IPS-18a (cell line): ENCODE measurements around the gene CARM1.

Experiments
- H3K27ac ChIP-seq: one replicate; pipeline ENCODE4 v1.5.1; 2013; ENCODE audit warnings: low read length
- H3K27me3 ChIP-seq: one replicate; pipeline ENCODE4 v1.6.1; 2013; ENCODE audit warnings: mild to moderate bottlenecking, low read length; ENCODE audit not compliant: control insufficient read depth, insufficient read depth
- H3K36me3 ChIP-seq: one replicate; pipeline ENCODE4 v1.6.1; 2013; ENCODE audit warnings: low read depth, low read length; ENCODE audit not compliant: control insufficient read depth
- H3K4me1 ChIP-seq: one replicate; pipeline ENCODE4 v1.6.1; 2013; ENCODE audit warnings: low read depth, low read length; ENCODE audit not compliant: control insufficient read depth
- H3K4me3 ChIP-seq: one replicate; pipeline ENCODE4 v1.5.1; 2013; ENCODE audit warnings: low read length
- H3K9ac ChIP-seq: one replicate; pipeline ENCODE4 v1.6.1; 2013; ENCODE audit warnings: mild to moderate bottlenecking, low read length, moderate library complexity
- H3K9me3 ChIP-seq: one replicate; pipeline ENCODE4 v1.6.1; 2013; ENCODE audit warnings: low read depth, low read length; ENCODE audit not compliant: control insufficient read depth

Gene CARM1

GRCh38 chr19:10870955-10871603 is at the start of gene CARM1:
Gene CARM1 (plus strand): TSS chr19:10871553. CDS start chr19:10871703, 150 bp downstream.
- peak within 1 kb of the TSS; percentile 74 for H3K4me3 ChIP-seq
- no peaks in the 10 kb centered on the region for H3K9me3 ChIP-seq
- H3K4me1 ChIP-seq: peaks cover 6% of the 10 kb centered on the region
- no peaks in the 10 kb centered on the region for H3K27me3 ChIP-seq
- no peaks in the 10 kb centered on the region for H3K36me3 ChIP-seq
- H3K9ac ChIP-seq: peak within 1 kb of the TSS; percentile 83
- peak within 1 kb of the TSS; percentile 44 for H3K27ac ChIP-seq

GRCh38 chr19:10823690-10824089 is 47.7 kb upstream of the CARM1 start:
- Histone ChIP-seq H3K4me3 (no peak overlapping the region), H3K36me3 (peaks cover 45% of the 10 kb centered on the region), H3K4me1 (no peaks in the 10 kb centered on the region)

GRCh38 chr19:10826231-10826630 is 45.1 kb upstream of the CARM1 start:
- Histone ChIP-seq H3K4me1 (no peaks in the 10 kb centered on the region), H3K4me3 (no peak overlapping the region), H3K9me3 (no peaks in the 10 kb centered on the region), H3K27me3 (no peaks in the 10 kb centered on the region), H3K9ac (no peak overlapping the region), H3K36me3 (peaks cover 36% of the 10 kb centered on the region), H3K27ac (no peak overlapping the region)

More at GRCh38 chr19:10823690-10824089, 47.7 kb upstream of the CARM1 start:
- Histone ChIP-seq H3K27ac (no peak overlapping the region), H3K27me3 (no peaks in the 10 kb centered on the region), H3K9me3 (no peaks in the 10 kb centered on the region), H3K9ac (no peak overlapping the region)

DNA sequence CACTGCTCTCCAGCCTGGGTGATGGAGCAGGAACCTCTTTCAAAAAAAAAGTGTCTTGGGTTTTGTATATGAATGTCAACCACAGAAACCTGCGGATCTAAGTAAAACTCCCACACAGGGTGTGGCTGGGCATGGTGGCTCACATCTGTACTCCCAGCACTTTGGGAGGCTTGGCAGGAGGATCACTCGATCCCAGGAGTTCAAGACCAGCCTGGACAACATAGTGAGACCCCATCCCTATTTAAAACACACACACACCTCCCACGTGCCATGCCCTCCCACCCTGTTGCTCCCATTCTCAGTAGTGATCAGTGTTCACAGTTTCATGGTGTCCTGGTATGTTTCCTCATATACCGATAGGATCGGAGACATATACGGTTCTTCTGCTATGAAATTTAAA is 44.5 kb upstream of the CARM1 start:
- H3K4me3 ChIP-seq: no peak overlapping the region
- H3K9ac ChIP-seq: no peak overlapping the region
- peaks cover 32% of the 10 kb centered on the region for H3K36me3 ChIP-seq
- H3K4me1 ChIP-seq: no peaks in the 10 kb centered on the region
- H3K27ac ChIP-seq: no peak overlapping the region
- no peaks in the 10 kb centered on the region for H3K9me3 ChIP-seq
- no peaks in the 10 kb centered on the region for H3K27me3 ChIP-seq

DNA sequence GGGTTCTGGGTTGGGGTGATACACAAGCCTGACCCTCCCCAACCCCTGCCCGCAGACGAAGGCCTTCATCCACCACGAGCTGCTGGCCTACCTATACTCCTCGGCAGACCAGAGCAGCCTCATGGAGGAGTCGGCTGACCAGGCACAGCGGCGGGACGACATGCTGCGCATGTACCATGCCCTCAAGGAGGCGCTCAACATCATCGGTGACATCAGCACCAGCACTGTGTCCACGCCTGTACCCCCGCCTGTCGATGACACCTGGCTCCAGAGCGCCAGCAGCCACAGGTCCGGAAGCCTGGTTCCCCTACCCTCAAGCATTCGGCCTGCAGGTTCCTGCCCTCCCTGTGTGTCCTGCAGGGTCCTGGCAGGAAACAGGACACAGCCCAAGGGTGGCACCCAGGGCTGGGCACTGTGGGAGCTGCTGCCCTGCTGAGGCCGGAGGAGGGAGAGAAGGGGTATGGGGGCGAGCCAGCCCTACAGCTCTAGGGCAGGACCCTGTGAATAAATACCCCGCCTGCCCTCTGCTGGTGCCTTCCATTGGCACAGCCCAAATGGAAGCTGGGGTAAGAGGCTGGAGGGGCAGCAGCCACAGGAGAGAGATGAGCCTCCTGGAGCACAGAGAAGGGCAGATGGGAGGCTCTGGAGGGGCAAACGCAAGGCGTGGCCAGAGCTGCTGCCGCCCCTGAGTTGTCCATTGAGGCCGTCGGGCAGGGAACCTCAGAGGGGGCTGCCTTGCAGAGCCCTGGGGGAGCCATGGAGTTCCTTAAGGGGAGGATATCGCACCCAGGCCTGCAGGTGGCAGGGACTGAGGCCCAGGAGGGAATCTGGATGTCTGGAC is 42.2 kb upstream of the CARM1 start:
- no peaks in the 10 kb centered on the region for H3K27me3 ChIP-seq
- peaks cover 35% of the 10 kb centered on the region for H3K36me3 ChIP-seq
- H3K4me1 ChIP-seq: no peaks in the 10 kb centered on the region
- no peak overlapping the region for H3K4me3 ChIP-seq
- no peak overlapping the region for H3K9ac ChIP-seq
- H3K27ac ChIP-seq: no peak overlapping the region
- H3K9me3 ChIP-seq: no peaks in the 10 kb centered on the region

GRCh38 chr19:10829967-10830366 is 41.4 kb upstream of the CARM1 start:
- no peaks in the 10 kb centered on the region for H3K9me3 ChIP-seq
- no peak overlapping the region for H3K9ac ChIP-seq
- H3K27ac ChIP-seq: no peak overlapping the region
- H3K4me3 ChIP-seq: no peak overlapping the region
- no peaks in the 10 kb centered on the region for H3K4me1 ChIP-seq
- H3K27me3 ChIP-seq: no peaks in the 10 kb centered on the region
- peaks cover 30% of the 10 kb centered on the region for H3K36me3 ChIP-seq

DNA sequence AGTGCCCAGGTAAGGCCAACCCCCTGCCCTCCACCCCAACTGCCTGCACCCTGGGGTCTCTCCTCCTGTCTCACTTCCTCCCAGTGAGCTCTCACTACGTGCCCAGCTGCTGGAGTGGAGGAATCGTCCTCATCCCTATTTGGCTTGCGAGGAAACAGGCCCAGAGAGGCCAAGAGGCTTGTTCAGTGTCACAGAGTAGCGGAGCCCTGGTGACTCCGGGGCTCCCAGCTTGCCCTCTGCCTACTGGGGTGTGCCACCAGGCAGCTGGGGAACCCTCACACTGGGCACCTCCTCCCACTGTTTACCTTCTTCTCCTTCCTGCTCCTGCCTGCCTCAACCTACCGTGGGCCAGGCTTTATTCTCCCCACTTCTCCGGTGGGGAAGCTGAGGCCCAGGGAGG is 41.0 kb upstream of the CARM1 start:
- no peak overlapping the region for H3K27ac ChIP-seq
- no peaks in the 10 kb centered on the region for H3K9me3 ChIP-seq
- no peak overlapping the region for H3K4me3 ChIP-seq
- no peaks in the 10 kb centered on the region for H3K4me1 ChIP-seq
- H3K27me3 ChIP-seq: no peaks in the 10 kb centered on the region
- H3K36me3 ChIP-seq: peaks cover 27% of the 10 kb centered on the region
- H3K9ac ChIP-seq: no peak overlapping the region

GRCh38 chr19:10830931-10831779 is 40.2 kb upstream of the CARM1 start:
- Histone ChIP-seq H3K36me3 (peaks cover 22% of the 10 kb centered on the region), H3K4me1 (no peaks in the 10 kb centered on the region), H3K4me3 (no peak overlapping the region), H3K9me3 (no peaks in the 10 kb centered on the region), H3K9ac (no peak overlapping the region), H3K27ac (no peak overlapping the region), H3K27me3 (no peaks in the 10 kb centered on the region)

- Histone ChIP-seq H3K36me3 (peaks cover 16% of the 10 kb centered on the region), H3K4me3 (no peak overlapping the region), H3K9ac (no peak overlapping the region), H3K27ac (no peak overlapping the region), H3K4me1 (no peaks in the 10 kb centered on the region), H3K9me3 (no peaks in the 10 kb centered on the region), H3K27me3 (peaks cover 4% of the 10 kb centered on the region)
Measured at GRCh38 chr19:10831987-10832938, 39.1 kb upstream of the CARM1 start.

DNA sequence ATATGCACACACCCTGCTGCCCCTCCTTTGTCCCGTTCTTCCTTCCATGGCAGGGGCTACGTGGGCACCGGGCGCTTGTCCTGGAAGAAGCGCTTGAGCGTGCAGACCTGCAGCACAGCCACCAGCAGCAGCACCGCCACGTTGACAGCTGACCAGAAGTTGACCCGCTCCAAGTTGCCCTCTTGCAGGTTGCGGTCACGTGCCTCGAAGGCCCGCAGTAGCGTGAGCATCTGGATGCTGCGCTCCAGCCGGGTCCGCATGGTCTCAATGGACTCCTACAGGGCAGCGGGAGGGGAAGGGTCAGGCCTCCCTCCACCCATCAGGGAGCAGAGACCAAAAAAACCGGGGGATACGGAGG is 38.4 kb upstream of the CARM1 start:
- H3K9ac ChIP-seq: no peak overlapping the region
- H3K36me3 ChIP-seq: peaks cover 16% of the 10 kb centered on the region

More for the DNA sequence above, 38.4 kb upstream of the CARM1 start:
- Histone ChIP-seq H3K27me3 (peaks cover 4% of the 10 kb centered on the region), H3K4me1 (no peaks in the 10 kb centered on the region), H3K27ac (no peak overlapping the region), H3K9me3 (no peaks in the 10 kb centered on the region), H3K4me3 (no peak overlapping the region)
